ENCODE measurements around the gene LRRK1. TPM values are rescaled to one million over a fixed set of nuclear protein-coding genes. Genes with fewer than 3 reads are reported as not detected.

The LRRK1 gene
- total and polyA plus RNA-seq, 2 of the 4 experiments (the other 2 are of a cell fraction) = 3.0 to 5.8 TPM

DNA sequence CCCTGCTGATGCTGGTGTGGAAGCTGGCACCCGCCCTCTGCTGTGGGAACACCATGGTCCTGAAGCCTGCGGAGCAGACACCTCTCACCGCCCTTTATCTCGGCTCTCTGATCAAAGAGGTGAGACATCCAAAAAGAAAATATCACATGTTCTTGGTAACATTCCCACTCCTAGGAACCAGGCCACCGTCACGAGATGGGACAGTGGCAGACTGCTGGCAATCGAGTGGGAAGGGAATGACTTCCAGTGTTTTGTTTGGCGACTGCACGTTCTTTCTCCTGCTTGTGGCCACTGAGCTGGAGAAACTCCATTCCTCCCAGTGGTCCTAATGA lies 25.2 kb upstream of the LRRK1 start:
- no peak overlapping the region for H3K18ac ChIP-seq (ENCODE audit: low read depth, low read length)
- H2BK120ac ChIP-seq (ENCODE audit: low read depth, low read length) = no peak overlapping the region
- no peak overlapping the region for H3K4me3 ChIP-seq (ENCODE audit: insufficient read depth, low read depth, low read length)
- no peaks in the 10 kb centered on the region for H3K27me3 ChIP-seq (ENCODE audit: control insufficient read depth, insufficient read depth, low read length)
- no peaks in the 10 kb centered on the region for H3K9me3 ChIP-seq (ENCODE audit: control insufficient read depth, insufficient read depth, low read length)
- ATAC-seq (ENCODE audit: low read depth) (no peak), DNase-seq (no peak)
- H3K9me1 ChIP-seq (ENCODE audit: insufficient read depth, low read length) = peaks cover 2% of the 10 kb centered on the region; the same call in 1 of the 2 replicates
- H2AK9ac ChIP-seq (replicated peaks; ENCODE audit: low read depth, low read length, poor library complexity) = no peak overlapping the region
- in situ Hi-C loops (cut with MboI; ENCODE audit: low sequenced_read_pairs) = no loop called here
- no peak overlapping the region for H3K4me2 ChIP-seq (ENCODE audit: low read depth, low read length)
- dilution Hi-C loops (cut with HindIII; ENCODE audit: low sequenced_read_pairs, unreplicated experiment) = no loop called here
- no peak for TF ChIP-seq MAZ (IDR thresholded peaks at IDR 0.05; ENCODE audit: borderline replicate concordance, low read depth, low read length)
- TF ChIP-seq, protein P1, sequence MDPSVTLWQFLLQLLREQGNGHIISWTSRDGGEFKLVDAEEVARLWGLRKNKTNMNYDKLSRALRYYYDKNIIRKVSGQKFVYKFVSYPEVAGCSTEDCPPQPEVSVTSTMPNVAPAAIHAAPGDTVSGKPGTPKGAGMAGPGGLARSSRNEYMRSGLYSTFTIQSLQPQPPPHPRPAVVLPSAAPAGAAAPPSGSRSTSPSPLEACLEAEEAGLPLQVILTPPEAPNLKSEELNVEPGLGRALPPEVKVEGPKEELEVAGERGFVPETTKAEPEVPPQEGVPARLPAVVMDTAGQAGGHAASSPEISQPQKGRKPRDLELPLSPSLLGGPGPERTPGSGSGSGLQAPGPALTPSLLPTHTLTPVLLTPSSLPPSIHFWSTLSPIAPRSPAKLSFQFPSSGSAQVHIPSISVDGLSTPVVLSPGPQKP (IDR thresholded peaks at IDR 0.05; ENCODE audit: borderline replicate concordance, low read depth, low read length) = no peak
- no peak for TF ChIP-seq SMC3 (IDR thresholded peaks at IDR 0.05; ENCODE audit: low read depth, low read length)
- no peak for TF ChIP-seq BHLHE40 (IDR thresholded peaks at IDR 0.05; ENCODE audit: low read depth, low read length)
- no peak for TF ChIP-seq MXI1 (IDR thresholded peaks at IDR 0.05; ENCODE audit: borderline replicate concordance, low read depth, low read length)
- TF ChIP-seq, protein P2, sequence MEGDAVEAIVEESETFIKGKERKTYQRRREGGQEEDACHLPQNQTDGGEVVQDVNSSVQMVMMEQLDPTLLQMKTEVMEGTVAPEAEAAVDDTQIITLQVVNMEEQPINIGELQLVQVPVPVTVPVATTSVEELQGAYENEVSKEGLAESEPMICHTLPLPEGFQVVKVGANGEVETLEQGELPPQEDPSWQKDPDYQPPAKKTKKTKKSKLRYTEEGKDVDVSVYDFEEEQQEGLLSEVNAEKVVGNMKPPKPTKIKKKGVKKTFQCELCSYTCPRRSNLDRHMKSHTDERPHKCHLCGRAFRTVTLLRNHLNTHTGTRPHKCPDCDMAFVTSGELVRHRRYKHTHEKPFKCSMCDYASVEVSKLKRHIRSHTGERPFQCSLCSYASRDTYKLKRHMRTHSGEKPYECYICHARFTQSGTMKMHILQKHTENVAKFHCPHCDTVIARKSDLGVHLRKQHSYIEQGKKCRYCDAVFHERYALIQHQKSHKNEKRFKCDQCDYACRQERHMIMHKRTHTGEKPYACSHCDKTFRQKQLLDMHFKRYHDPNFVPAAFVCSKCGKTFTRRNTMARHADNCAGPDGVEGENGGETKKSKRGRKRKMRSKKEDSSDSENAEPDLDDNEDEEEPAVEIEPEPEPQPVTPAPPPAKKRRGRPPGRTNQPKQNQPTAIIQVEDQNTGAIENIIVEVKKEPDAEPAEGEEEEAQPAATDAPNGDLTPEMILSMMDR (conservative IDR thresholded peaks at IDR 0.05; ENCODE audit: low read depth, low read length) = no peak
- TF ChIP-seq NFE2L2 (IDR thresholded peaks at IDR 0.05; ENCODE audit: low read depth, low read length) = no peak
- TF ChIP-seq POLR2A (IDR thresholded peaks at IDR 0.05; ENCODE audit: low read depth, low read length) = no peak
- no peak for TF ChIP-seq CEBPB (IDR thresholded peaks at IDR 0.05; ENCODE audit: low read depth, low read length)
- no peak for TF ChIP-seq RAD21 (IDR thresholded peaks at IDR 0.05; ENCODE audit: low read length)
- TF ChIP-seq, protein P3, sequence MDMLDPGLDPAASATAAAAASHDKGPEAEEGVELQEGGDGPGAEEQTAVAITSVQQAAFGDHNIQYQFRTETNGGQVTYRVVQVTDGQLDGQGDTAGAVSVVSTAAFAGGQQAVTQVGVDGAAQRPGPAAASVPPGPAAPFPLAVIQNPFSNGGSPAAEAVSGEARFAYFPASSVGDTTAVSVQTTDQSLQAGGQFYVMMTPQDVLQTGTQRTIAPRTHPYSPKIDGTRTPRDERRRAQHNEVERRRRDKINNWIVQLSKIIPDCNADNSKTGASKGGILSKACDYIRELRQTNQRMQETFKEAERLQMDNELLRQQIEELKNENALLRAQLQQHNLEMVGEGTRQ (IDR thresholded peaks at IDR 0.05; ENCODE audit: low read depth, low read length) = no peak
- no peak for TF ChIP-seq RCOR1 (IDR thresholded peaks at IDR 0.05; ENCODE audit: insufficient replicate concordance, low read length)
- H3K4ac ChIP-seq (ENCODE audit: low read depth, low read length) = no peak overlapping the region
- WGBS, 2 experiments (ENCODE audit: extremely low coverage in 2 of 2, insufficient read length in 1 of 2) = no CpG with 5 or more reads among the region's 9 CpGs
- no peak overlapping the region for H4K5ac ChIP-seq (ENCODE audit: low read depth, low read length)
- intact Hi-C loops (cut with micrococcal nuclease) = no loop called here
- no peak overlapping the region for H3K23ac ChIP-seq (ENCODE audit: low read depth, low read length)
- no peak overlapping the region for H2AFZ ChIP-seq (replicated peaks; ENCODE audit: low read length, poor library complexity)
- no peak overlapping the region for H4K91ac ChIP-seq (ENCODE audit: insufficient read depth, low read depth, low read length)
- H2AK5ac ChIP-seq (ENCODE audit: low read depth, low read length) = no peak overlapping the region
- POLR2A ChIA-PET (ENCODE audit: unreplicated experiment) = no interaction called here
- H2BK15ac ChIP-seq (ENCODE audit: low read depth, low read length) = no peak overlapping the region
- no peaks in the 10 kb centered on the region for H3K79me1 ChIP-seq (ENCODE audit: low read depth in 1 of 2, low read length in 2 of 2)
- H3K14ac ChIP-seq (replicated peaks; ENCODE audit: low read depth, low read length) = no peak overlapping the region
- H2BK5ac ChIP-seq (ENCODE audit: low read depth, low read length, poor library complexity, severe bottlenecking) = no peak overlapping the region
- H3K56ac ChIP-seq (ENCODE audit: extremely low read depth, insufficient read depth, low read length) = no peak overlapping the region
- no TSS peak for BruUV-seq (replicated peaks)
- no peak overlapping the region for H2BK20ac ChIP-seq (ENCODE audit: low read depth, low read length)
- CTCF ChIA-PET = no interaction called here
- H4K20me1 ChIP-seq (ENCODE audit: insufficient read depth, low read length) = no peaks in the 10 kb centered on the region
- no peak overlapping the region for H4K8ac ChIP-seq (ENCODE audit: low read depth in 2 of 2, low read length in 2 of 2)
- H3K9ac ChIP-seq (ENCODE audit: low read depth, low read length) = no peak overlapping the region
- peaks cover 7% of the 10 kb centered on the region for H3K4me1 ChIP-seq (ENCODE audit: control insufficient read depth, insufficient read depth, low read length)
- no peak overlapping the region for H3K27ac ChIP-seq (ENCODE audit: insufficient read depth, low read length)
- H3K36me3 ChIP-seq (ENCODE audit: control insufficient read depth, insufficient read depth, low read length) = no peaks in the 10 kb centered on the region
